DOHH2 (cell line): Measurements from ENCODE around the gene OARD1.

Source experiments
- H3F3A ChIP-seq: fragments of 200-600 bp; sonication (generic), shearing (Covaris generic); 2 replicates; pipeline ENCODE4 v1.6.0; 2016; ENCODE audit warnings: antibody characterized with exemption, mild to moderate bottlenecking; ENCODE audit not compliant: control insufficient read depth, insufficient read depth
- H3K27ac ChIP-seq: fragments of 200-600 bp; sonication (generic); 2 replicates; pipeline ENCODE4 v1.5.1; 2014; ENCODE audit warnings: low read depth, mild to moderate bottlenecking, low read length, moderate library complexity
- H3K27me3 ChIP-seq: fragments of 200-600 bp; sonication (generic); 2 replicates; pipeline ENCODE4 v1.6.1; 2014; ENCODE audit warnings: mild to moderate bottlenecking, low read length, mixed read lengths; ENCODE audit not compliant: control insufficient read depth
- H3K36me3 ChIP-seq: fragments of 200-600 bp; sonication (generic); 2 replicates; pipeline ENCODE4 v1.6.1; 2014; ENCODE audit warnings: mild to moderate bottlenecking, low read length, moderate library complexity, mixed read lengths; ENCODE audit not compliant: control insufficient read depth
- H3K4me1 ChIP-seq: fragments of 200-600 bp; sonication (generic); 2 replicates; pipeline ENCODE4 v1.6.1; 2014; ENCODE audit warnings: mild to moderate bottlenecking, low read length, mixed read lengths; ENCODE audit not compliant: control insufficient read depth
- H3K4me2 ChIP-seq: fragments of 200-600 bp; sonication (generic); 2 replicates; pipeline ENCODE4 v1.6.0; 2014; ENCODE audit warnings: mild to moderate bottlenecking, low read length, moderate library complexity
- H3K4me3 ChIP-seq: fragments of 200-600 bp; sonication (generic); 2 replicates; pipeline ENCODE4 v1.5.1; 2014; ENCODE audit warnings: mild to moderate bottlenecking, low read length, mixed read lengths
- H3K79me2 ChIP-seq: fragments of 200-600 bp; sonication (generic); 2 replicates; pipeline ENCODE4 v1.6.1; 2014; ENCODE audit warnings: mild to moderate bottlenecking, low read length, mixed read lengths; ENCODE audit not compliant: control insufficient read depth
- H3K9me2 ChIP-seq: fragments of 200-600 bp; sonication (generic); replicated peaks from 2 replicates; pipeline ENCODE4 v1.6.1; 2014; ENCODE audit warnings: mild to moderate bottlenecking, low read length, mixed read lengths; ENCODE audit not compliant: control insufficient read depth
- H3K9me3 ChIP-seq: fragments of 200-600 bp; sonication (generic); 2 replicates; pipeline ENCODE4 v1.6.1; 2014; ENCODE audit warnings: antibody characterized with exemption, low read length, mixed read lengths; ENCODE audit not compliant: control insufficient read depth, insufficient read depth
- H4K20me1 ChIP-seq: fragments of 200-600 bp; sonication (generic); 2 replicates; pipeline ENCODE4 v1.6.0; 2014; ENCODE audit warnings: low read depth, mild to moderate bottlenecking, antibody characterized with exemption, low read length, moderate library complexity; ENCODE audit not compliant: control insufficient read depth, insufficient read depth
- EZH2phosphoT487 ChIP-seq: fragments of 200-600 bp; sonication (generic); IDR thresholded peaks from 2 replicates; pipeline ENCODE4 v1.6.1; 2017; ENCODE audit warnings: borderline replicate concordance, mild to moderate bottlenecking, antibody characterized with exemption, low read length, moderate library complexity, mixed read lengths
- TF ChIP-seq, protein P1 (sequence below): fragments of 200-600 bp; sonication (generic); IDR thresholded peaks from one replicate; pipeline ENCODE4 v1.5.1; 2014; ENCODE audit warnings: antibody characterized with exemption, mild to moderate bottlenecking, low read depth, low read length; ENCODE audit not compliant: poor library complexity, severe bottlenecking

Gene OARD1

GRCh38 chr6:41027241-41027640 is 44.9 kb downstream of the OARD1 start:
- Histone ChIP-seq H3K27me3 (no peaks in the 10 kb centered on the region), H3K36me3 (no peaks in the 10 kb centered on the region), H3K4me3 (peak overlapping the region; percentile 79), H3K4me1 (peaks cover 24% of the 10 kb centered on the region), H3K9me3 (no peaks in the 10 kb centered on the region), H4K20me1 (no peaks in the 10 kb centered on the region), H3K27ac (peak overlapping the region; percentile 31), H3K9me2 (no peaks in the 10 kb centered on the region), H3K79me2 (no peaks in the 10 kb centered on the region), H3F3A (no peaks in the 10 kb centered on the region), H3K4me2 (peak overlapping the region; percentile 85)
- TF ChIP-seq, protein P1, sequence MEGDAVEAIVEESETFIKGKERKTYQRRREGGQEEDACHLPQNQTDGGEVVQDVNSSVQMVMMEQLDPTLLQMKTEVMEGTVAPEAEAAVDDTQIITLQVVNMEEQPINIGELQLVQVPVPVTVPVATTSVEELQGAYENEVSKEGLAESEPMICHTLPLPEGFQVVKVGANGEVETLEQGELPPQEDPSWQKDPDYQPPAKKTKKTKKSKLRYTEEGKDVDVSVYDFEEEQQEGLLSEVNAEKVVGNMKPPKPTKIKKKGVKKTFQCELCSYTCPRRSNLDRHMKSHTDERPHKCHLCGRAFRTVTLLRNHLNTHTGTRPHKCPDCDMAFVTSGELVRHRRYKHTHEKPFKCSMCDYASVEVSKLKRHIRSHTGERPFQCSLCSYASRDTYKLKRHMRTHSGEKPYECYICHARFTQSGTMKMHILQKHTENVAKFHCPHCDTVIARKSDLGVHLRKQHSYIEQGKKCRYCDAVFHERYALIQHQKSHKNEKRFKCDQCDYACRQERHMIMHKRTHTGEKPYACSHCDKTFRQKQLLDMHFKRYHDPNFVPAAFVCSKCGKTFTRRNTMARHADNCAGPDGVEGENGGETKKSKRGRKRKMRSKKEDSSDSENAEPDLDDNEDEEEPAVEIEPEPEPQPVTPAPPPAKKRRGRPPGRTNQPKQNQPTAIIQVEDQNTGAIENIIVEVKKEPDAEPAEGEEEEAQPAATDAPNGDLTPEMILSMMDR = no peak
- TF ChIP-seq EZH2phosphoT487 = no peak

DNA sequence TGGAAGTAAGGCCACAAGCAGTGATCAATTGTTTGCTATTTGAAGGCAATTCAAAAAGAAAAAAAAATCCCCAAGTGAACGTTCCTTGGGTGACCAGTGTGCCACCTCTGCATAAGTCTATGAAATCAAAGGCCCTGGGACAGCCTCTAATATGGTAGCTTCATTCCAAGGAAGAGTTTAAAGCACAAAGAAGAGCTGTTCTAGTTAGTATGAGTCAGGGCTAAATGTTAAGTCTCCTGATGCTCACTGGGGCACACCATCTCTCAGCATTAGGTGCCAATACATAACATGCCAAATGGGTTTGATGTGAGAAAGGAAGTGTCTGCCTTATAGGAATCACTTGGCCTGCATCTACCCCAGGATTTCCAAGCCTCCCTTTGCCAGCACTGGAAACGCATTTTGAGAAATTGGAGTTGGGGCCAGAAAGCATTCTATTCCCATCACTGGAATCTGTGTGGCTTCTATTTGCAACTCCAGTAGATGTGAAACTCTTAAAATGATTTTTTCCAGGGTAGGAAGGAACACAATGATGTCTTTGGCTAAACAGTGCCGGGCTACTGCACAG is 46.1 kb downstream of the OARD1 start:
- Histone ChIP-seq H3K79me2 (no peaks in the 10 kb centered on the region), H3K27me3 (no peaks in the 10 kb centered on the region), H3K9me3 (no peaks in the 10 kb centered on the region), H3K4me3 (no peak overlapping the region), H4K20me1 (no peaks in the 10 kb centered on the region), H3F3A (no peaks in the 10 kb centered on the region), H3K9me2 (no peaks in the 10 kb centered on the region), H3K36me3 (no peaks in the 10 kb centered on the region), H3K27ac (no peak overlapping the region), H3K4me1 (peaks cover 24% of the 10 kb centered on the region), H3K4me2 (peak overlapping the region; percentile 35)
- TF ChIP-seq EZH2phosphoT487 = no peak
- TF ChIP-seq, protein P1 = no peak

DNA sequence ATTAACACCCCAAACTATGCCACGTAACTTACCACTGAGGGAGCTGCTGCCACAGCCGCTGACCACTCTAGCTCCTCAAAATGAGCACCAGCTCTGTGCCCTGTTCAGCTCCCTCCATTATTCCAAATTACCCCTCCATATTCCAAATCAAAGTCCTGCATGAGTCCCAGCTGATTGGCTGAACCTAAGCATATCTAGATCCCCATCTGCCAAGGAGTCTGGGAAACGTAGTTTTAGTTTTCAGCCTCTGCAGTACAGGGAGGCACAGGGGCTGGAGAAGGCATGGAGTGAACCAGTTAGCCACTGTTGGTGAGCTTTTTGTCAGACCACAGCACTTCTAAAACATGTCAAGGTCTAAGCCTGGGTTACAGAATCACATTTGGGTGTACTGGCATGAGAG is 49.0 kb downstream of the OARD1 start:
- TF ChIP-seq, protein P1 = no peak
- TF ChIP-seq EZH2phosphoT487 = no peak

More for the DNA sequence above, 49.0 kb downstream of the OARD1 start:
- Histone ChIP-seq H3K79me2 (no peaks in the 10 kb centered on the region), H4K20me1 (no peaks in the 10 kb centered on the region), H3K9me2 (no peaks in the 10 kb centered on the region), H3K4me2 (no peak overlapping the region), H3K27ac (no peak overlapping the region), H3K27me3 (no peaks in the 10 kb centered on the region), H3K9me3 (no peaks in the 10 kb centered on the region), H3K4me3 (no peak overlapping the region), H3K36me3 (no peaks in the 10 kb centered on the region), H3K4me1 (peaks cover 11% of the 10 kb centered on the region), H3F3A (no peaks in the 10 kb centered on the region)
